HG03039 (cell line): ENCODE measurements around the gene PPP2CA.
A peak's percentile ranks its signal among the peaks of the same experiment; 100 is the strongest.
"Not testable (repeated sequence)": the region's sequence is repeated elsewhere in the genome, so short reads cannot be mapped to it uniquely, and the experiment has no call there.

Experiments used
- ATAC-seq: cut with Tn5 transposase; IDR thresholded peaks from one replicate; pipeline ENCODE4 v1.9.1; 2021; ENCODE audit warnings: mild to moderate bottlenecking, moderate library complexity; ENCODE audit not compliant: unreplicated experiment

Gene PPP2CA

GRCh38 chr5:134203630-134204029, 22.2 kb downstream of the PPP2CA start:
- ATAC-seq = no peak

- ATAC-seq = no peak
Measured at GRCh38 chr5:134195666-134196065, 30.2 kb downstream of the PPP2CA start.

- ATAC-seq = no peak
Measured at GRCh38 chr5:134189031-134189430, 36.8 kb downstream of the PPP2CA start.

- no peak for ATAC-seq
Measured at GRCh38 chr5:134188092-134188491, 37.8 kb downstream of the PPP2CA start.

GRCh38 chr5:134184155-134185135, 41.4 kb downstream of the PPP2CA start:
- ATAC-seq = no peak

- no peak for ATAC-seq
Measured at GRCh38 chr5:134183481-134183880, 42.4 kb downstream of the PPP2CA start.

GRCh38 chr5:134178096-134178419, 47.8 kb downstream of the PPP2CA start:
- no peak for ATAC-seq

GRCh38 chr5:134177369-134178095, 48.3 kb downstream of the PPP2CA start:
- no peak for ATAC-seq

GRCh38 chr5:134176511-134177368, 49.1 kb downstream of the PPP2CA start, which contains the start of gene SKP1:
Gene SKP1 (minus strand): TSS chr5:134176950. CDS start chr5:134174022, 2,928 bp downstream.
- peak; percentile 67 for ATAC-seq

- ATAC-seq = peak; percentile 6
Measured at GRCh38 chr5:134175921-134176510, 49.9 kb downstream of the PPP2CA start.

- ATAC-seq = no peak
Measured at GRCh38 chr5:134174841-134175839, 50.7 kb downstream of the PPP2CA start.

GRCh38 chr5:134171972-134172371, 53.9 kb downstream of the PPP2CA start:
- no peak for ATAC-seq

GRCh38 chr5:134162592-134162991, 63.3 kb downstream of the PPP2CA start:
- ATAC-seq = no peak

- ATAC-seq = no peak
Measured at GRCh38 chr5:134161513-134162395, 64.1 kb downstream of the PPP2CA start.

- no peak for ATAC-seq
Measured at GRCh38 chr5:134153657-134154056, 72.2 kb downstream of the PPP2CA start.

- no peak for ATAC-seq
Measured at GRCh38 chr5:134153241-134153640, 72.6 kb downstream of the PPP2CA start.

GRCh38 chr5:134152173-134152832, 73.6 kb downstream of the PPP2CA start:
- not testable (repeated sequence) for ATAC-seq

GRCh38 chr5:134151723-134152122, 74.2 kb downstream of the PPP2CA start:
- ATAC-seq = no peak
